ENCODE data around the gene NBR1.
"Not testable (repeated sequence)": the region's sequence is repeated elsewhere in the genome, so short reads cannot be mapped to it uniquely, and the experiment has no call there.

Gene NBR1

GRCh38 chr17:43170140-43170765 lies 761 bp upstream of the NBR1 start:
- no peak for TF ChIP-seq CTCF (IDR thresholded peaks at IDR 0.05; ENCODE audit: insufficient read depth, low read depth, low read length, missing control alignments)
- DNase-seq (ENCODE audit: low read depth) = peak; percentile 95

GRCh38 chr17:43171586-43172487 lies 823 bp downstream of the NBR1 start:
- peak; percentile 24 for DNase-seq (ENCODE audit: low read depth)
- H3K4me3 ChIP-seq (ENCODE audit: low read depth, low read length) = peak overlapping the region; percentile 69
- TF ChIP-seq CTCF (IDR thresholded peaks at IDR 0.05; ENCODE audit: insufficient read depth, low read depth, low read length, missing control alignments) = no peak

More at GRCh38 chr17:43170140-43170765, 761 bp upstream of the NBR1 start:
- H3K4me3 ChIP-seq (ENCODE audit: low read depth, low read length) = peak overlapping the region; percentile 69

- TF ChIP-seq CTCF (IDR thresholded peaks at IDR 0.05; ENCODE audit: insufficient read depth, low read depth, low read length, missing control alignments) = no peak
- no peak for DNase-seq (ENCODE audit: low read depth)
- no peak overlapping the region for H3K4me3 ChIP-seq (ENCODE audit: low read depth, low read length)
Measured at GRCh38 chr17:43175213-43176118, 4.5 kb downstream of the NBR1 start.

- no peak for DNase-seq (ENCODE audit: low read depth)
- no peak for TF ChIP-seq CTCF (IDR thresholded peaks at IDR 0.05; ENCODE audit: insufficient read depth, low read depth, low read length, missing control alignments)
- no peak overlapping the region for H3K4me3 ChIP-seq (ENCODE audit: low read depth, low read length)
Measured at GRCh38 chr17:43176119-43176570, 5.1 kb downstream of the NBR1 start.

GRCh38 chr17:43183921-43184320 lies 12.9 kb downstream of the NBR1 start:
- no peak for TF ChIP-seq CTCF (IDR thresholded peaks at IDR 0.05; ENCODE audit: insufficient read depth, low read depth, low read length, missing control alignments)
- DNase-seq (ENCODE audit: low read depth) = no peak
- H3K4me3 ChIP-seq (ENCODE audit: low read depth, low read length) = no peak overlapping the region

- H3K4me3 ChIP-seq (ENCODE audit: low read depth, low read length); DNase-seq (ENCODE audit: low read depth): not testable (repeated sequence)
Measured at GRCh38 chr17:43186656-43187055, 15.6 kb downstream of the NBR1 start.
